Fibroblast of the conjunctiva (primary cell): ENCODE results near the gene C6orf136.
"Not testable (repeated sequence)": the region's sequence is repeated elsewhere in the genome, so short reads cannot be mapped to it uniquely, and the experiment has no call there.

Experiments used
- DNase-seq: peaks from one replicate; pipeline ENCODE4 v3.0.0-alpha.2; 2010; ENCODE audit warnings: low read depth

Gene C6orf136

GRCh38 chr6:30657922-30658321 lies 11.0 kb downstream of the C6orf136 start:
- DNase-seq = not testable (repeated sequence)

GRCh38 chr6:30664994-30665767 lies 18.2 kb downstream of the C6orf136 start:
- DNase-seq = no peak

GRCh38 chr6:30666300-30666699 lies 19.4 kb downstream of the C6orf136 start:
- DNase-seq = not testable (repeated sequence)

GRCh38 chr6:30670760-30671527 lies 24.0 kb downstream of the C6orf136 start:
- no peak for DNase-seq

GRCh38 chr6:30672445-30673253 lies 25.7 kb downstream of the C6orf136 start, which contains the start of gene DHX16:
Gene DHX16, minus strand, starts transcription at chr6:30673006. Its CDS starts 165 bp downstream, at chr6:30672841.
- peak; percentile 95 for DNase-seq

GRCh38 chr6:30676660-30677285 lies 29.8 kb downstream of the C6orf136 start:
- DNase-seq = no peak

- peak; percentile 64 for DNase-seq
These were observed 32.2 kb downstream of the C6orf136 start for GRCh38 chr6:30678964-30679726.

- no peak for DNase-seq
These were observed 33.0 kb downstream of the C6orf136 start for GRCh38 chr6:30679765-30680535.

GRCh38 chr6:30681766-30682142 lies 34.8 kb downstream of the C6orf136 start:
- no peak for DNase-seq

- DNase-seq = no peak
These were observed 35.5 kb downstream of the C6orf136 start for GRCh38 chr6:30682143-30683117.

- no peak for DNase-seq
These were observed 36.4 kb downstream of the C6orf136 start for GRCh38 chr6:30683183-30683979.

- DNase-seq = no peak
These were observed 37.0 kb downstream of the C6orf136 start for GRCh38 chr6:30683980-30684338.

- no peak for DNase-seq
These were observed 37.6 kb downstream of the C6orf136 start for GRCh38 chr6:30684386-30685156.

- no peak for DNase-seq
These were observed 38.5 kb downstream of the C6orf136 start for GRCh38 chr6:30685157-30686008.

- DNase-seq = no peak
These were observed 39.3 kb downstream of the C6orf136 start, which contains the start of gene PPP1R18 for GRCh38 chr6:30686009-30686907. Gene PPP1R18, minus strand, starts transcription at chr6:30686645. Its CDS starts 627 bp downstream, at chr6:30686018.
